ENCODE results near the gene PRR29.

Gene PRR29

DNA sequence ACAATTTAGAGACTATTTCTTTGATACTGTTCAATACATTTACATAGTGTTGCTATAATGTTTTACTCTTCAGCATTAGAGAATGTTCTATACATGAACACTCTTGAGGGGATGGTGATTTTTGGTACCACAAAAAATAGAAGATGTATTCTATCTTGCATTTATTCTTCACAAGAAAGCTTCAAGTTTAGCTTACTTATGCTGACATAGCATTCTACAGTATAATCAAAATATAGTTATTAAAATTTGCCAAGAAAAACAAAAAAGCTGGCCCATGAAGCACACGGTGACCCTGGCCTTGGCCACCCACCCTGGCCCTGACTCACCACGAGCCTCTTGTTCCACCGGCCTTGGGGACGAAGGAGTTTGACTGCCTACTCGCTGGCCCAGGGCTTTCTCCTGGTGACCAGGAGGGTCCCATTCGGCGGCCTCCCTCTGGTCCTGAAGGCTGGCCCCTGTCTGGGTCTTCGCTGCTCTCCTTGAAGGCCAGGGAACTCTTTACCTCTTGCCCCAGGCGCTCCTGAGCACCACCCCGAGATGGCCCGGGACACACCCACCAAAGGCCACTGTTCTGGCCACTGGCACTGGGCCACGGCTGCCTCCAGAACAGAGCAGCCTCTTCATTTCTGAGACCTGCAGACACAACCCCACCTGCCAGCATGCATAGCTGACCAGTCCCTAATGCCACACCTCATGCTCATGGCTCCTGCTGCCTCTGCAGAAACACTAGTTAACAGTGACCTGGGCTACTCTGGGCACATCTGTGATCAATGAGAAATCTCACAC, 44.7 kb downstream of the PRR29 start:
- H3K9ac ChIP-seq (ENCODE audit: low read depth, low read length) = no peak overlapping the region
- no peak overlapping the region for H3K4me3 ChIP-seq (ENCODE audit: low read depth, low read length)
- no peaks in the 10 kb centered on the region for H3K4me1 ChIP-seq (ENCODE audit: control insufficient read depth, insufficient read depth, low read length)
- no peaks in the 10 kb centered on the region for H3K27me3 ChIP-seq (ENCODE audit: control insufficient read depth, insufficient read depth, low read length)
- H3K36me3 ChIP-seq (ENCODE audit: control insufficient read depth, insufficient read depth, low read length) = peaks cover 2% of the 10 kb centered on the region
- H3K9me3 ChIP-seq (ENCODE audit: control insufficient read depth, insufficient read depth, low read length) = no peaks in the 10 kb centered on the region

DNA sequence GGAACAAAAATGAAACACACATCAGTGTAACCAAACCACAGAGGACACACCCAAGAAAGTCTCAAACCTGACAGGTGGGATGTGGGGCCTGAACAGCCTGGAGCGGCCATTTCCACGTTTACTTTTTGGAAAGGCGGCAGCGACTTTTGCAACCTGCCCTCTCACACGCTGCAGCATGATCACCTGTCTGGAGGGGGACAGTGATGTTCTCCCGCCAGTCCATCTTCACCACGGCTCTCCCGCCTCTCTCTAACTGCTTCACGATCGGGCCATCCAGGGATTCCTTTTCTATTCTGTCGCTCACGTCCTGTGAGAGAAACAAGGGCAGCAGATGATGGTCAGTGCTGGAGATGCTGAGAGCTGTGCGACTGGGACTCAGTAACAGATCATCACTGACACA, 47.0 kb downstream of the PRR29 start:
- H3K9me3 ChIP-seq (ENCODE audit: control insufficient read depth, insufficient read depth, low read length) = no peaks in the 10 kb centered on the region
- peaks cover 2% of the 10 kb centered on the region for H3K36me3 ChIP-seq (ENCODE audit: control insufficient read depth, insufficient read depth, low read length)
- no peaks in the 10 kb centered on the region for H3K27me3 ChIP-seq (ENCODE audit: control insufficient read depth, insufficient read depth, low read length)
- no peak overlapping the region for H3K9ac ChIP-seq (ENCODE audit: low read depth, low read length)
- no peaks in the 10 kb centered on the region for H3K4me1 ChIP-seq (ENCODE audit: control insufficient read depth, insufficient read depth, low read length)
- H3K4me3 ChIP-seq (ENCODE audit: low read depth, low read length) = no peak overlapping the region

DNA sequence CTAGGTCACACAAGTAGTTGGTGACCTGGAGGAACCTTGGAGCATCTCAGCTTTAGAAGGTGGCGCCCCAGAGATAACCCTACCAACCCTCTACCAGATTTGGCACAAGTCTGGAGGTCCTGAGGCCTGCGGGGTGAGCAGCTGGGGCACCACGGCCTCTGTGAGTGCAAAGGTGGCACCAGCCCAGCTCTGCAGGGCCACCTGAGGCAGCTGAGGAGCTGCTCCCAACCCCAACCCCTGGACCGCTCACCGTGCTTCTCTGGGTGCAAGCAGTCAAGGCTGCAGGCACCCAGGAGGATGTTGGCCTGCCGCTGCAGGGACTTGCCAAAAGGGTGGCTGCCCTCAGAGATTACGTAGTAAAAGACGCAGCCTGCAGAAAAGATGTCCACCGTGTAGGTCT, 50.7 kb downstream of the PRR29 start:
- no peaks in the 10 kb centered on the region for H3K9me3 ChIP-seq (ENCODE audit: control insufficient read depth, insufficient read depth, low read length)
- H3K36me3 ChIP-seq (ENCODE audit: control insufficient read depth, insufficient read depth, low read length) = peaks cover 5% of the 10 kb centered on the region
- no peaks in the 10 kb centered on the region for H3K27me3 ChIP-seq (ENCODE audit: control insufficient read depth, insufficient read depth, low read length)
- H3K9ac ChIP-seq (ENCODE audit: low read depth, low read length) = no peak overlapping the region
- no peaks in the 10 kb centered on the region for H3K4me1 ChIP-seq (ENCODE audit: control insufficient read depth, insufficient read depth, low read length)
- H3K4me3 ChIP-seq (ENCODE audit: low read depth, low read length) = no peak overlapping the region

DNA sequence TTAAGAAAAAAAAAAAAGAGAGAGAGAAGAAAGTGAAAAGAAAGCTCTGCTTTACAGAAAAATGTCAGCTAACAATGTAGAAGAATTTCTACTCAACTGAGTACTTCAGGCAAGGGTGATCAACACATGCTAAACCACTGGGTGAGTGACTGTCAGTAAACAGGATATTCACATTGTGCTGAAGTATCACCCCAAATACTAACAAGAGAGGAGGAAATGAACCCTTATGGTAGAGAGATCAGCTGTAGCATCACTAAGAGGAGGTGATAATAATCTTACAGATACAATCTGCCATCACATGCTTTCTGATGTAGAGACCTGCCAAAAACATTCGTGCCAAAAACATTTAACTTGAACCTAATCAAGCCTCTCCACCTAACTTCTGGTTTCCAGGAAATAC, 53.0 kb downstream of the PRR29 start:
- peaks cover 2% of the 10 kb centered on the region for H3K36me3 ChIP-seq (ENCODE audit: control insufficient read depth, insufficient read depth, low read length)
- no peaks in the 10 kb centered on the region for H3K27me3 ChIP-seq (ENCODE audit: control insufficient read depth, insufficient read depth, low read length)
- peaks cover 4% of the 10 kb centered on the region for H3K4me1 ChIP-seq (ENCODE audit: control insufficient read depth, insufficient read depth, low read length)
- H3K9ac ChIP-seq (ENCODE audit: low read depth, low read length) = no peak overlapping the region
- H3K9me3 ChIP-seq (ENCODE audit: control insufficient read depth, insufficient read depth, low read length) = no peaks in the 10 kb centered on the region
- no peak overlapping the region for H3K4me3 ChIP-seq (ENCODE audit: low read depth, low read length)

DNA sequence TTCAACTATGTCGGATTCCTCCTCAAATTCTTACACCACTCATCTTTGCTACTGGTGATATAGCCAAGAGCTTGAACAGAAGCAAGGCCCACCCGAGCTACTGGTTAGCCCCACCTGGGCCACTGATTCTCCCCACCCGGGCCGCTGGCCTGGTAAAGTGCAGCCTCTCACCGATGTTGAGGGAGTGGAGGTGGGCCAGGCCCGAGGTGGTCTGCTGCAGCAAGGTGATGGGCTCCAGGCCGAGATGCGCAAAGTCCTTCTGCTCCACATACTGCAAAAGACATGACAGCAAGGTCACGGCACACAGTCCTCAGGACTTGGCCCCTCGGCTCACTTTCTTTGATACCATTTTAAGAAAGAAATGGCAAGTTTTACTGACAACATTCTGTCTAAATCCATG, 55.0 kb downstream of the PRR29 start:
- Histone ChIP-seq H3K27me3 (ENCODE audit: control insufficient read depth, insufficient read depth, low read length) (no peaks in the 10 kb centered on the region), H3K9ac (ENCODE audit: low read depth, low read length) (no peak overlapping the region), H3K4me1 (ENCODE audit: control insufficient read depth, insufficient read depth, low read length) (peaks cover 7% of the 10 kb centered on the region), H3K36me3 (ENCODE audit: control insufficient read depth, insufficient read depth, low read length) (peaks cover 2% of the 10 kb centered on the region), H3K4me3 (ENCODE audit: low read depth, low read length) (no peak overlapping the region), H3K9me3 (ENCODE audit: control insufficient read depth, insufficient read depth, low read length) (no peaks in the 10 kb centered on the region)

All from iPS-15b (cell line).